Glutamatergic neuron (in vitro differentiated cells): ENCODE results near the gene C16orf89. TPM values are rescaled to one million over a fixed set of nuclear protein-coding genes. Genes with fewer than 3 reads are reported as not detected.

Experiments
- DNase-seq: peaks from one replicate; pipeline ENCODE4 v3.0.0; 2022
- H3K27ac Mint-ChIP-seq: one replicate; pipeline ENCODE4 v1.8.0; 2020; ENCODE audit warnings: mild to moderate bottlenecking, mixed read lengths, inconsistent platforms; ENCODE audit not compliant: unreplicated experiment
- H3K27me3 Mint-ChIP-seq: one replicate; pipeline ENCODE4 v1.8.0; 2020; ENCODE audit warnings: mild to moderate bottlenecking, moderate library complexity, mixed read lengths, inconsistent platforms; ENCODE audit not compliant: unreplicated experiment
- H3K36me3 Mint-ChIP-seq: one replicate; pipeline ENCODE4 v1.8.0; 2020; ENCODE audit warnings: mild to moderate bottlenecking, mixed read lengths, inconsistent platforms; ENCODE audit not compliant: unreplicated experiment
- H3K4me1 Mint-ChIP-seq: one replicate; pipeline ENCODE4 v1.8.0; 2020; ENCODE audit warnings: mild to moderate bottlenecking, low read depth, mixed read lengths, inconsistent platforms; ENCODE audit not compliant: unreplicated experiment
- H3K4me3 Mint-ChIP-seq: one replicate; pipeline ENCODE4 v1.8.0; 2020; ENCODE audit warnings: mild to moderate bottlenecking, mixed read lengths, inconsistent platforms; ENCODE audit not compliant: unreplicated experiment
- H3K9me3 Mint-ChIP-seq: one replicate; pipeline ENCODE4 v1.8.0; 2020; ENCODE audit warnings: mild to moderate bottlenecking, moderate library complexity, mixed read lengths, inconsistent platforms; ENCODE audit not compliant: unreplicated experiment
- CTCF ChIP-seq: fragments of 200-600 bp; sonication (generic); IDR thresholded peaks from one replicate; pipeline ENCODE4 v1.5.0; 2021; ENCODE audit not compliant: partially characterized antibody, unreplicated experiment
- total RNA-seq: library from RNA; stranded (reverse); fragmentation: NEBNext Ultra II Directional; extraction: Animal tissue kit (Norgen Biotek cat#: 25700); gene quantifications from one replicate; pipeline ENCODE4 v1.2.1, GENCODE V29; 2021; ENCODE audit not compliant: unreplicated experiment

C16orf89 gene
- total RNA-seq, 1 donor from 2014 or later, result not detected

GRCh38 chr16:5024632-5025031 is 41.1 kb downstream of the C16orf89 start:
- H3K27ac Mint-ChIP-seq, result no peak overlapping the region
- no peak for TF ChIP-seq CTCF
- H3K4me1 Mint-ChIP-seq, result peaks cover 8% of the 10 kb centered on the region
- peaks cover 2% of the 10 kb centered on the region for H3K9me3 Mint-ChIP-seq
- no peaks in the 10 kb centered on the region for H3K36me3 Mint-ChIP-seq
- no peak overlapping the region for H3K4me3 Mint-ChIP-seq
- peaks cover 2% of the 10 kb centered on the region for H3K27me3 Mint-ChIP-seq
- DNase-seq, result no peak

GRCh38 chr16:5022521-5022920 is 43.2 kb downstream of the C16orf89 start:
- H3K9me3 Mint-ChIP-seq, result peaks cover 2% of the 10 kb centered on the region
- peaks cover 8% of the 10 kb centered on the region for H3K4me1 Mint-ChIP-seq
- H3K36me3 Mint-ChIP-seq, result no peaks in the 10 kb centered on the region
- no peak overlapping the region for H3K4me3 Mint-ChIP-seq
- H3K27ac Mint-ChIP-seq, result no peak overlapping the region
- TF ChIP-seq CTCF, result no peak
- H3K27me3 Mint-ChIP-seq, result peaks cover 2% of the 10 kb centered on the region
- DNase-seq, result no peak

- no peak for DNase-seq
- Mint-ChIP-seq H3K36me3 (no peaks in the 10 kb centered on the region), H3K27me3 (peaks cover 2% of the 10 kb centered on the region), H3K4me1 (peaks cover 10% of the 10 kb centered on the region), H3K4me3 (peak overlapping the region; percentile 30), H3K9me3 (peaks cover 4% of the 10 kb centered on the region), H3K27ac (peak overlapping the region; percentile 55)
- TF ChIP-seq CTCF, result no peak
These were observed 45.2 kb downstream of the C16orf89 start for GRCh38 chr16:5020551-5020950.

- peaks cover 2% of the 10 kb centered on the region for H3K27me3 Mint-ChIP-seq
- TF ChIP-seq CTCF, result no peak
- no peaks in the 10 kb centered on the region for H3K36me3 Mint-ChIP-seq
- no peak for DNase-seq
- peaks cover 10% of the 10 kb centered on the region for H3K4me1 Mint-ChIP-seq
- H3K4me3 Mint-ChIP-seq, result peak overlapping the region; percentile 4
- peaks cover 4% of the 10 kb centered on the region for H3K9me3 Mint-ChIP-seq
- H3K27ac Mint-ChIP-seq, result no peak overlapping the region
These were observed 46.0 kb downstream of the C16orf89 start for GRCh38 chr16:5019775-5020174.

GRCh38 chr16:5018793-5019192 is 47.0 kb downstream of the C16orf89 start:
- Mint-ChIP-seq H3K27ac (no peak overlapping the region), H3K27me3 (peaks cover 2% of the 10 kb centered on the region), H3K36me3 (no peaks in the 10 kb centered on the region), H3K4me3 (no peak overlapping the region), H3K4me1 (peaks cover 12% of the 10 kb centered on the region), H3K9me3 (peaks cover 4% of the 10 kb centered on the region)
- no peak for TF ChIP-seq CTCF
- DNase-seq, result no peak
